HEK293 (cell line): ENCODE measurements around the gene HES2.
A peak's percentile ranks its signal among the peaks of the same experiment; 100 is the strongest.

Experiments
- CTCF ChIA-PET: fragments of 350-600 bp; formaldehyde crosslinking; extraction: SDS; loops from one replicate; lab custom pipeline; 2021; ENCODE audit warnings: antibody characterized with exemption; lab: Yijun Ruan, JAX
- POLR2A ChIA-PET: fragments of 300-600 bp; formaldehyde crosslinking; extraction: SDS; loops from one replicate; lab custom pipeline; 2020; ENCODE audit warnings: antibody characterized with exemption, inconsistent platforms; lab: Yijun Ruan, JAX
- H3K27ac ChIP-seq: fragments of 200-500 bp; sonication (Bioruptor generic); 2 replicates; pipeline ENCODE4 v1.5.1; 2014; ENCODE audit warnings: low read depth, low read length, control low read depth, inconsistent platforms; ENCODE audit errors: extremely low read depth
- H3K36me3 ChIP-seq, 2 experiments: fragments of 200-500 bp in 1 of 2; sonication (Bioruptor generic) in 1 of 2; 1 replicate in 1 of 2; 2 replicates in 1 of 2; pipeline ENCODE4 v1.5.1; 2014 to 2017; ENCODE audit warnings: inconsistent platforms in 2 of 2, low read length in 2 of 2; ENCODE audit not compliant: control insufficient read depth in 2 of 2, insufficient read depth in 1 of 2
- H3K4me1 ChIP-seq: fragments of 200-500 bp; sonication (Bioruptor generic); 2 replicates; pipeline ENCODE4 v1.5.1; 2014; ENCODE audit warnings: mild to moderate bottlenecking, low read length, inconsistent platforms; ENCODE audit not compliant: control insufficient read depth, insufficient read depth
- H3K4me3 ChIP-seq: 2 replicates; pipeline ENCODE4 v1.5.1; 2011; ENCODE audit warnings: low read depth, mild to moderate bottlenecking, control low read depth, low read length, moderate library complexity
- H3K9me3 ChIP-seq: fragments of 200-500 bp; sonication (Bioruptor generic); 2 replicates; pipeline ENCODE4 v1.5.1; 2014; ENCODE audit warnings: low read depth, low read length, inconsistent platforms; ENCODE audit not compliant: control insufficient read depth, insufficient read depth
- AEBP2 ChIP-seq: fragments of 450-650 bp; formaldehyde crosslinking; IDR thresholded peaks from 2 replicates; pipeline ENCODE4 v1.5.1; 2016; ENCODE audit warnings: missing biosample characterization, missing genetic modification characterization, borderline replicate concordance
- BCL11B ChIP-seq: fragments of 450-650 bp; formaldehyde crosslinking; IDR thresholded peaks from 2 replicates; pipeline ENCODE4 v1.5.1; 2016; ENCODE audit warnings: low read depth, missing biosample characterization, missing genetic modification characterization
- KLF17 ChIP-seq: fragments of 450-650 bp; formaldehyde crosslinking; IDR thresholded peaks from 2 replicates; pipeline ENCODE4 v1.5.1; 2016; ENCODE audit warnings: missing biosample characterization, missing genetic modification characterization
- KLF9 ChIP-seq: fragments of 450-650 bp; formaldehyde crosslinking; IDR thresholded peaks from 2 replicates; pipeline ENCODE4 v1.5.1; 2016; ENCODE audit warnings: missing biosample characterization, missing genetic modification characterization, low read depth
- MEIS1 ChIP-seq: sonication (generic); formaldehyde crosslinking; IDR thresholded peaks from 2 replicates; pipeline ENCODE4 v1.8.1; 2022; ENCODE audit warnings: missing genetic modification reagents, mild to moderate bottlenecking, borderline replicate concordance
- MYNN ChIP-seq: fragments of 450-650 bp; formaldehyde crosslinking; IDR thresholded peaks from 2 replicates; pipeline ENCODE4 v1.5.1; 2016; ENCODE audit warnings: missing biosample characterization, missing genetic modification characterization, borderline replicate concordance
- OVOL3 ChIP-seq: fragments of 450-650 bp; formaldehyde crosslinking; IDR thresholded peaks from 2 replicates; pipeline ENCODE4 v1.5.1; 2016; ENCODE audit warnings: missing biosample characterization, missing genetic modification characterization
- REST ChIP-seq: fragments of 450-650 bp; formaldehyde crosslinking; IDR thresholded peaks from 2 replicates; pipeline ENCODE4 v1.5.1; 2016; ENCODE audit warnings: missing biosample characterization, missing genetic modification characterization
- SP2 ChIP-seq: fragments of 450-650 bp; formaldehyde crosslinking; IDR thresholded peaks from 2 replicates; pipeline ENCODE4 v1.5.1; 2016; ENCODE audit warnings: missing biosample characterization, missing genetic modification characterization
- ZBTB1 ChIP-seq: fragments of 450-650 bp; formaldehyde crosslinking; IDR thresholded peaks from 2 replicates; pipeline ENCODE4 v1.5.1; 2016; ENCODE audit warnings: missing biosample characterization, missing genetic modification characterization
- ZBTB17 ChIP-seq: fragments of 450-650 bp; formaldehyde crosslinking; IDR thresholded peaks from 2 replicates; pipeline ENCODE4 v1.5.1; 2016; ENCODE audit warnings: missing biosample characterization, missing genetic modification characterization
- ZBTB49 ChIP-seq: fragments of 450-650 bp; formaldehyde crosslinking; IDR thresholded peaks from 2 replicates; pipeline ENCODE4 v1.5.1; 2016; ENCODE audit warnings: missing biosample characterization, missing genetic modification characterization, low read depth
- ZFHX2 ChIP-seq: fragments of 450-650 bp; formaldehyde crosslinking; conservative IDR thresholded peaks from 2 replicates; pipeline ENCODE4 v1.5.1; 2016; ENCODE audit warnings: missing biosample characterization, missing genetic modification characterization
- ZNF132 ChIP-seq: fragments of 450-650 bp; formaldehyde crosslinking; IDR thresholded peaks from 2 replicates; pipeline ENCODE4 v1.5.1; 2017; ENCODE audit warnings: missing biosample characterization, missing genetic modification characterization, borderline replicate concordance
- ZNF2 ChIP-seq: fragments of 450-650 bp; formaldehyde crosslinking; IDR thresholded peaks from 2 replicates; pipeline ENCODE4 v1.5.1; 2016; ENCODE audit warnings: missing biosample characterization, missing genetic modification characterization
- ZNF211 ChIP-seq: fragments of 450-650 bp; formaldehyde crosslinking; IDR thresholded peaks from 2 replicates; pipeline ENCODE4 v1.5.1; 2016; ENCODE audit warnings: low read depth, missing biosample characterization, missing genetic modification characterization
- ZNF223 ChIP-seq: fragments of 450-650 bp; formaldehyde crosslinking; IDR thresholded peaks from 2 replicates; pipeline ENCODE4 v1.5.1; 2016; ENCODE audit warnings: missing biosample characterization, missing genetic modification characterization
- ZNF292 ChIP-seq: fragments of 450-650 bp; formaldehyde crosslinking; IDR thresholded peaks from 2 replicates; pipeline ENCODE4 v1.5.1; 2016; ENCODE audit warnings: low read depth, missing biosample characterization, missing genetic modification characterization, borderline replicate concordance
- ZNF324 ChIP-seq: fragments of 450-650 bp; formaldehyde crosslinking; IDR thresholded peaks from 2 replicates; pipeline ENCODE4 v1.5.1; 2016; ENCODE audit warnings: missing biosample characterization, missing genetic modification characterization
- ZNF37A ChIP-seq: fragments of 450-650 bp; IDR thresholded peaks from 2 replicates; pipeline ENCODE4 v1.5.1; 2018; ENCODE audit warnings: missing biosample characterization, missing genetic modification characterization
- ZNF391 ChIP-seq: fragments of 450-650 bp; formaldehyde crosslinking; IDR thresholded peaks from 2 replicates; pipeline ENCODE4 v1.5.1; 2016; ENCODE audit warnings: low read depth, missing biosample characterization, missing genetic modification characterization, borderline replicate concordance
- ZNF416 ChIP-seq: fragments of 450-650 bp; formaldehyde crosslinking; IDR thresholded peaks from 2 replicates; pipeline ENCODE4 v1.5.1; 2016; ENCODE audit warnings: missing biosample characterization, missing genetic modification characterization
- ZNF423 ChIP-seq: fragments of 450-650 bp; formaldehyde crosslinking; IDR thresholded peaks from 2 replicates; pipeline ENCODE4 v1.5.1; 2016; ENCODE audit warnings: missing biosample characterization, missing genetic modification characterization
- ZNF555 ChIP-seq: fragments of 450-650 bp; formaldehyde crosslinking; conservative IDR thresholded peaks from 2 replicates; pipeline ENCODE4 v1.5.1; 2017; ENCODE audit warnings: missing biosample characterization, mild to moderate bottlenecking, missing genetic modification characterization, inconsistent platforms
- ZNF768 ChIP-seq: fragments of 450-650 bp; formaldehyde crosslinking; IDR thresholded peaks from 2 replicates; pipeline ENCODE4 v1.5.1; 2018; ENCODE audit warnings: missing biosample characterization, mild to moderate bottlenecking, missing genetic modification characterization
- ZNF837 ChIP-seq: fragments of 450-650 bp; formaldehyde crosslinking; IDR thresholded peaks from 2 replicates; pipeline ENCODE4 v1.5.1; 2016; ENCODE audit warnings: missing biosample characterization, missing genetic modification characterization
- ZXDB ChIP-seq: fragments of 450-650 bp; formaldehyde crosslinking; IDR thresholded peaks from 2 replicates; pipeline ENCODE4 v1.5.1; 2016; ENCODE audit warnings: missing biosample characterization, missing genetic modification characterization

Gene HES2

GRCh38 chr1:6436277-6436676, 16.6 kb upstream of the HES2 start (continued):
- peak; percentile 44; the same call in 1 of the 2 replicates for TF ChIP-seq ZXDB (tag by site-specific recombination)
- TF ChIP-seq, all 188 proteins: peak for 17; not testable (repeated sequence) for 171

- no peaks in the 10 kb centered on the region for H3K4me1 ChIP-seq
- H3K36me3 ChIP-seq, result no peaks in the 10 kb centered on the region
- no peak overlapping the region for H3K27ac ChIP-seq
- TF ChIP-seq ZNF416 (tag by site-specific recombination) (no peak), SP2 (tag by site-specific recombination) (no peak), MEIS1 (CRISPR knock-in tag) (no peak), ZNF423 (tag by site-specific recombination) (no peak), AEBP2 (tag by site-specific recombination) (no peak), ZNF292 (tag by site-specific recombination) (no peak), ZNF132 (tag by site-specific recombination) (no peak), ZNF391 (tag by site-specific recombination) (no peak), ZNF324 (tag by site-specific recombination) (no peak), ZNF555 (tag by site-specific recombination) (no peak), ZNF2 (no peak), ZNF768 (tag by site-specific recombination) (no peak)
- ChIA-PET POLR2A (no interaction called here), CTCF (interaction anchor here (4.0 to 8.7 kb wide), 2 partner anchors 13 to 15 kb away, joined by 22 to 117 read pairs; partner anchors contain the start of gene HES2)
- H3K9me3 ChIP-seq, result no peaks in the 10 kb centered on the region
- no peak overlapping the region for H3K4me3 ChIP-seq
Observed at GRCh38 chr1:6435547-6435946, 15.8 kb upstream of the HES2 start.

- Histone ChIP-seq H3K4me3 (no peak overlapping the region), H3K27ac (no peak overlapping the region), H3K9me3 (no peaks in the 10 kb centered on the region), H3K36me3 (no peaks in the 10 kb centered on the region), H3K4me1 (no peaks in the 10 kb centered on the region)
- CTCF ChIA-PET, result interaction anchor here (0.6 to 4.0 kb wide), 3 partner anchors 12 to 198 kb away, joined by 3 to 22 read pairs (median 5); no protein-coding TSS in a partner anchor
- POLR2A ChIA-PET, result no interaction called here
- TF ChIP-seq ZNF211 (tag by site-specific recombination) (no peak), ZNF837 (tag by site-specific recombination) (no peak), ZBTB49 (tag by site-specific recombination) (no peak), REST (no peak), ZFHX2 (tag by site-specific recombination) (no peak), KLF17 (tag by site-specific recombination) (no peak), ZBTB1 (tag by site-specific recombination) (no peak), ZNF37A (tag by site-specific recombination) (no peak), KLF9 (tag by site-specific recombination) (no peak), MYNN (no peak), BCL11B (tag by site-specific recombination) (no peak), OVOL3 (tag by site-specific recombination) (no peak), ZBTB17 (tag by site-specific recombination) (no peak), ZNF223 (no peak)
Observed at GRCh38 chr1:6435129-6435528, 15.4 kb upstream of the HES2 start.
